ENCODE data around the gene USP9Y.
"Not testable (repeated sequence)": the region's sequence is repeated elsewhere in the genome, so short reads cannot be mapped to it uniquely, and the experiment has no call there.

Gene USP9Y, protein sequence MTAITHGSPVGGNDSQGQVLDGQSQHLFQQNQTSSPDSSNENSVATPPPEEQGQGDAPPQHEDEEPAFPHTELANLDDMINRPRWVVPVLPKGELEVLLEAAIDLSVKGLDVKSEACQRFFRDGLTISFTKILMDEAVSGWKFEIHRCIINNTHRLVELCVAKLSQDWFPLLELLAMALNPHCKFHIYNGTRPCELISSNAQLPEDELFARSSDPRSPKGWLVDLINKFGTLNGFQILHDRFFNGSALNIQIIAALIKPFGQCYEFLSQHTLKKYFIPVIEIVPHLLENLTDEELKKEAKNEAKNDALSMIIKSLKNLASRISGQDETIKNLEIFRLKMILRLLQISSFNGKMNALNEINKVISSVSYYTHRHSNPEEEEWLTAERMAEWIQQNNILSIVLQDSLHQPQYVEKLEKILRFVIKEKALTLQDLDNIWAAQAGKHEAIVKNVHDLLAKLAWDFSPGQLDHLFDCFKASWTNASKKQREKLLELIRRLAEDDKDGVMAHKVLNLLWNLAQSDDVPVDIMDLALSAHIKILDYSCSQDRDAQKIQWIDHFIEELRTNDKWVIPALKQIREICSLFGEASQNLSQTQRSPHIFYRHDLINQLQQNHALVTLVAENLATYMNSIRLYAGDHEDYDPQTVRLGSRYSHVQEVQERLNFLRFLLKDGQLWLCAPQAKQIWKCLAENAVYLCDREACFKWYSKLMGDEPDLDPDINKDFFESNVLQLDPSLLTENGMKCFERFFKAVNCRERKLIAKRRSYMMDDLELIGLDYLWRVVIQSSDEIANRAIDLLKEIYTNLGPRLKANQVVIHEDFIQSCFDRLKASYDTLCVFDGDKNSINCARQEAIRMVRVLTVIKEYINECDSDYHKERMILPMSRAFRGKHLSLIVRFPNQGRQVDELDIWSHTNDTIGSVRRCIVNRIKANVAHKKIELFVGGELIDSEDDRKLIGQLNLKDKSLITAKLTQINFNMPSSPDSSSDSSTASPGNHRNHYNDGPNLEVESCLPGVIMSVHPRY (N-terminal part only)

DNA sequence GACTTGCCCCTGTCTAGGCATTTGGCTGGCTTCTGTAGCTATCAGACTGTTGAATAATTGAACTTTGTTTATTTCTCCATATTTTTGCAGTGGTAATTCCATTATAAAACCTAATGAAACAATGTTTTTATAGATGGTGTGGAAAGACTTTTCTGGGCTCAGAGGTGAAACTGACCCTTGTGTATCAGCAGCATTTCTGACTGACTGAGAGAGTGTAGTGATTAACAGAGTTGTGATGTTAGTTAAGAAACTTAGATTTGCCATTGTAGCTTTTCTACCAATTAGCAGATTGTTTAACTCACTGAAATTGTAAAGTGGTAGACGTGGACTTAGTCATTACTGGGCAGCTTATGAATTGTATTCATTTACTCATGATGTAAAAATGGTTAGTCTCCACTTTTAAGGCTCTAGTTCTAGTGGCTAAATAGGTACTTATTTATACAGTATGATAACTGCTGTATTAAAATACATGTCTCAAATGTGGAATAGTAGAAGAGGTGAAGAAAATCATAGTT lies at the start of gene USP9Y:
Gene USP9Y (plus strand): TSS at position 51 of the 515 bp plus-strand sequence. CDS start 8,217 bp downstream, outside the sequence.
- DNase-seq, result no peak

DNA sequence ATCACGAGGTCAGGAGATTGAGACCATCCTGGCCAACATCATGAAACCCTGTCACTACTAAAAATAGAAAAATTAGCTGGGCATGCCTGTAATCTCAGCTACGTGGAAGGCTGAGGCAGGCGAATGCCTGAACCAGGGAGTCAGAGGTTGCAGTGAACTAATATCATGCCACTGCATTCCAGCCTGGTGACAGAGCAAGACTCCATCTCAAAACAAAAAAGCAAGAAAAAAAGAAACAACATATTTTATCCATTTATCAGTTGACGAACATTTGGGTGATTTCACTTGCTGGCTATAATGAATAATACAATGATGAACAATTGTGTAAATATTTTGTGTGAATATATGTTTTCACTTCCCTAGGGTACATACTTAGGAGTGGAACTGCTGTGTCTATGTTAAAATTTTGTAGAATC lies 49.4 kb upstream of the USP9Y start:
- no peak for DNase-seq

DNA sequence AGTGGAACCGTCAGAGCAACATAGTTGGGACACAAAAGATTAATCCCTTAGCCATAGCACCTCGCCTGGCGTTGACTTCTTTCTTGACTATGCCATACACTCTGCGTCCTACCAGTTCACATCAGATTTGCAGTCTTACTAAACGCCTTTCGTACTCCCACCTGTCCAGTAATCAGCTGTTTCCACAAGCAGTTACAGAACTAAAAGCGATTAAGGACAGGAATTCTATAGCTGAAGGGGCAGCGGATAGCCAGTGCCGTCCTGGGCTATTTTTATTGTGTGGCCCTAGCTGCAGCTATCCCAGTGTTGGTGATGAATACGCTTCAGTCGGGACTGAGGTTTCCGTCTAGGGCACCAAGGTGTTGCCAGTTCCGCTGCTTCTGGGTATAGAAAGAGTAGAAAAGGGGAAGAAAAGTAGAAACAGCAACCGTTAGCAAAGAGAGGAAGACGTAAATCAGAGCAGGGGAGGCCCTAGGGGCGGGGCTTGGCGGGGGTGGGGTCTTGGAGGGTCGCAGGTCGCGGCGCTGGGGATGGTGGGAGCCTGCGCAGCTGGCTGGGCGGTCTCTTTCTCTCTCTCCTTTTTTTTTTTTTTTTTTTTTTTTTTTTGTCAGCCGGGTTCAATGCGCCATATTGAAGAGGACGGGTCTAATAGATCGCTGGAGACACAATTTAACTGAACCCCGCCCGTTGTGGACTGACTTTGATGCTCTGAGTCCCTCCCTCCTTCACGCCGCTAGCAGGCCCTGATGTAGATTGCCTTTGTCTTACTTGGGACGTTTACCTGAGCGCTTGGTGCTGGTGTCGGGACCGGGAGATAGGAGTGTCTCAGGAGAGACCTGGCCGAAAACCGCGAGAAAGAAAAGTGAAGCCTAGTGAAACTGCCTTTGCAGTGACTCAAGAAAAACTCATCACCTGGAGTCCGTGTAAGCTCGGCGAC lies 39.0 kb upstream of the USP9Y start:
- DNase-seq, result no peak

DNA sequence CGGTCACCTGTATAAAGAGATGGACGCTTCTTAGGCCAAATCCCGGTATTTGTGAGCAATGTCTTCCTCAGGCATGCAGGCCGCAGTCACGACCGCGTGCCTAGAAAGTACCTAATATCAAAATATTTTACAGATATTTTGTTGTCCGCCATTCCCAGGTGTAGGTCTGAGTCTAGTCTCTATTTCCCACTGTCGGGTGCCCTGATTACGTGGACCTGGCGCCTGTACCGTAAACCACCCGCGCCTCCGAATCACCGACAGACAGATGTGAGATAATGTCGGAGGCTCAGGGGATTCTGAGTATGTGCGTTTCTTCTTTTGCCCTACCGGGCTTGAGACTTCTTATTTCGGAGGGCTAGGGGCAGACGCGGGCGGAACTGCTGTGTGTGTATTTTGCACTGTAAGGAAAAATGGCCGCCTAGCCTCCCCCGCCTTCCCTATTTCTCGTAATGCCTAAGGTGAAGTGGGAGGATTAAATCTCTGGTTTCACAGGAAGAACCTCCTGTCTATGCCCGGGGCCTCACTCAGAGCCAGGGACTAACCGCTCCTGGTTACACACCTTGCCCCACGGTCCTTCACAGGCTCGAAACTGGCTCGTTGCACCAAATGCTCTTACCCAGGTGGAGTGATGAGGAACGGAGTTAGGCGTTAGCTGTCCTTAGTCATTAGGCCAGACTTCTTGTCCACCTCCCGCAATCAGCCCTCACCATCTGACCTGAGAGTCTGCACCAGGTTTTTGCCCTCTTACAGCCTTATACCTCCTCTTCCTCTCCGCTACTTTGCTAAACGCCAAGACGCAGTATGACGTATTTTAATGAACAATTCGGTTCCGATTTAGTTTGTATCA lies 38.1 kb upstream of the USP9Y start:
- DNase-seq, result no peak

DNA sequence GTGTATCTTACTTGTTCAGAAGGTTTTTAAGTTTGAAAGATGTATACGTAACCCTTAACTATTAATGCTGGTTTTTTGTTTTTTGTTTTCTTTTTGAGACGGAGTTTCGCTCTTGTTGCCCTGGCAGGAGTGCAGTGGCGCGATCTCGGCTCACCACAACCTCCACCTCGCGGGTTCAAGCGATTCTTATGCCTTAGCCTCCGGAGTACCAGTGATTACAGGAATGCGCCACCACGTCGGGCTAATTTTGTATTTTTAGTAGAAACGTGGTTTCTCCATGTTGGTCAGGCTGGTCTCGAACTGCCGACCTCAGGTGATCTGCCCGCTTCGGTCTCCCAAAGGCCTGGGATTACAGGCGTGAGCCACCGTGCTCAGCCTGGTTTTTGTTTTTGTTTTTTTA lies 37.2 kb upstream of the USP9Y start:
- DNase-seq, result not testable (repeated sequence)

DNA sequence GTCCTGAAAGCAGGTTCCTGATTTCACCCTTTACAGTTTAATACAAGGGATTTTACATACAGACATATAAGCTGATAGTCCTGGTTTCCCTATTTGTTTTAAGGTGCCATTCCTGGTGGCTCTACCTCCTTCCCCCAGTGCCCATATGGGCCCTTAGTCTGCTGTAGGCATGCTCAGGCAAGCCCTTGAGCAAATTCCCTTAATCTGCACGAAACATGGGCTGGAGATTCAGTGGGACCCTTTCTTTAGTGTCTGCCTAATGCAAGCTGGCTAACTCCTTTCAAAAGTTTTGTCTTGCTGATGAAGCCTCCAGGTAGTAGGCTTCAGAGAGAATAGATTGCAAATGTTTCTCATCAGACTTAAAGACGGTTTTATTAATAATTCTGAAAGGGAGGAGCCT lies 22.9 kb upstream of the USP9Y start:
- DNase-seq, result no peak

DNA sequence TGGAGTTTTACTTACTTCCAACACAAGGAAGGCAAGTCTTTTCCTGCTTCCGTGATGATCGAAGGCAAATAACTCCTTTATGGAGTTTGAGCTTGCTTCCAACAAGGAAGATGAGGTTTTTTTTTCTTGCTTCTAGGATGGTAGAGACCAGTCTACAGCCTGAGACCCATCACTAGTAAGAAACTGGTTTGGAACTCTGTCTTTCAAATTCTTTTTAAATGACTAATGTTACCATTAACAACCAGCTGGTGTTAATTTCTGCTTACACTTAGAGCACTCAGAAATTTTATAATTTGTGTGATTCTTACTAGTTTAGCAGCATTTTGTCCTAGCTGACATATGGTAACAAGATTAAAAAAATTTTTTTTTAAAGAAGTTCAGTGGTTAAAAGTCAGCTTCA lies 19.5 kb upstream of the USP9Y start:
- DNase-seq, result no peak

DNA sequence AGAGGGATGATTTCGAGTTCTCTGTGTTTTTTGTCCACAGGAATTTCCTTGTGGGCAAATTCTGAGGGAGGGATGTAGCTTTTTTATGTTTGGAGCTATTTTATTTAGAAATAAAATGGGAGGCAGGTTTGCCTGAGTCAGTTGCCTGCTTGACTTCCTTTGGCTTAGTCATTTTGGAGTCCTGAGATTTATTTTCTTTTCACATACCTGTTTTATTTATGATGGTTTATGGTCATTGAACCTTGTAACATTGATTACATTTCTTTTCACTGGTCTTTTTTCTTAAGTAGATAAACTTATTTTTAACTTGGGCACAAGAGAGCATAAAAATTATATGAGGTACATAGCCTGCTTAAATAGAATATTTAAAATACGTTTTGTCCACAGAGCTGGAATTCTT lies 12.7 kb upstream of the USP9Y start:
- DNase-seq, result no peak

DNA sequence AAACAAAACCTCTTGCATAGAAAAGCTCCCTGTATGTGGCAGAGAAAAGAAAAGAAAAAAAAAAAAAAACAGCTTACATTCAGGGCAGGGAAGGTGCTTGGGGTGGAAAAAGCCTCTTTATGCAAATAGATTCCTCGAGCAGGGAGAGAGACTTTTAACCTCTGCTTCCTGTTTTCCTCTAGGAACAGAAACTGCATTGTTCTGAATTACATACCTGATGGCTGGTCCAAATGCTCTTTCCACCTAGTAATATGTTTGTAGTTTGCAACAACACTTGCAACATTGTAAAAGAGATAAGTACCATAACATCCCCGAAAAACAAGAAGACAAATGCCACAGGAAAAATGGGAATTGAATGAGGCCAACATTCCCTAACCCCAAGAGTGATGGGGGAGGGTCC lies 944 bp upstream of the USP9Y start:
- DNase-seq, result no peak

DNA sequence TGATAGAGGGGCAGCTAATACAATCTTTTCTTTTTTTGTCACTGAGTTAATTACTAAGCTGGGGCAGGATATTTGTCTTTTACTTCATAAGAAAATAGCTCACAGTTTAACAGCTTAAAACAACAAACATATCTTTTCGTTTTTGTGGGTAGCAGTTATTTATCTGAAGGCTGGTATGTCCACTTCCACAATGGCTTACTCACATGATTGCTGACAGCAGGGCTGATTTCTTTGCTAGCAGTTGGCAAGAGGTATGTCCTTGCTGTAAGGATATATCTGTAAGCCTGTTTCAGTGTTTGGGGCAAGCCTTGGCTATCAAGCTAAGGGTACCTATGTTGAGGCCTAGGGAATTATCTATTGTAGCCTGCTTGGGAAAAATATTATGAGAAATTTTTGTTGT lies 1.1 kb downstream of the USP9Y start:
- DNase-seq, result no peak

DNA sequence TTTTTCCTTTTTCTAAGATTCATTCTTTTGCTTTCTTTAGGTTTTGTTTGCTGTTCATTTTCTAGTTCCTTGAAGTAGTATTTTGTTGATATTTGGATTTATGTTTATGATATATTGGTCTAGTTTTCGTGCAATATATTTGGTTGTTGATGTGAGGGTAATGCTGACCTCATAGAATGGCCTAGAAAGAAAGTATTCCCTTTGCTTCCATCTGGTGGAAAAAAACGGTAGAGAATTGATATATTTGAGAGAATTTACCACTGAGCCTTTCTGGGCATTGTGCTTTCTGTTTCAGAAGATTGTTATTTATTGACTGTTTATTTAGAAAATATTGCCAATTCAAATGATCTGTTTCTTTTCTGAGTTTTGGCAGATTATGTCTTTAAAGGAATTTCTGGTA lies 9.4 kb downstream of the USP9Y start:
- no peak for DNase-seq

DNA sequence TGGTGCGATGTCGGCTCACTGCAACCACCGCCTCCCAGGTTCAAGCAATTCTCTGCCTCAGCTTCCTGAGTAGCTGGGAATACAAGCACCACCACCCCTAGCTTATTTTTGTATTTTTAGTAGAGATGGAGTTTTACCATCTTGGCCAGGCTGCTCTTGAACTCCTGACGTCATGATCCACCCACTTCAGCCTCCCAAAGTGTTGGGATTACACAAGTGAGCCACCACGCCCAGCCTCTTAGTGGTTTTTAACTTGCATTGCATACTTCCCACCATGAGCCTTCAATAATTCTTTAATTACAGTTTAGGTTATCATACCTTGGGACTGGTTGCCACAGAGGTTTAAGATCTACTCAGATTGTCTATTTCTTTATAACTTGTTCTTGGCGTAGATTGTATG lies 14.3 kb downstream of the USP9Y start:
- no peak for DNase-seq

DNA sequence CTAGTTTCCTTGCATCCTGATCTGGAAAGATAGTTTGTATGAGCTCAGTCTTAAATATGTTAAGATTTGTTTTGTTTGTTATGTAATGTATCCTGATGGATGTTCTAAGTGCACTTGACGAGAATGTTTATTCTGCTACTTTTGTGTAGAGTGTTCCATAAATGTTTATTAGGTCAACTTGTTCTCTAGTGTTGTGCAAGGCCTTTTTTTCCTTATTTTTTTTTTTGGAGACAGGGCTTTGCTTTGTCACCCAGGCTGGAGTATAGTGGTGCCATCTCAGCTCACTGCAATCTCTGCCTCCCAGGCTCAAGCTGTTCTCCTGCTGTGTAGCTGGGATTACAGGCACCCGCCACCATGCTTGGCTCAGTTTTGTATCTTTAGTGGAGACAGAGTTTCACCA lies 28.7 kb downstream of the USP9Y start:
- DNase-seq, result no peak

DNA sequence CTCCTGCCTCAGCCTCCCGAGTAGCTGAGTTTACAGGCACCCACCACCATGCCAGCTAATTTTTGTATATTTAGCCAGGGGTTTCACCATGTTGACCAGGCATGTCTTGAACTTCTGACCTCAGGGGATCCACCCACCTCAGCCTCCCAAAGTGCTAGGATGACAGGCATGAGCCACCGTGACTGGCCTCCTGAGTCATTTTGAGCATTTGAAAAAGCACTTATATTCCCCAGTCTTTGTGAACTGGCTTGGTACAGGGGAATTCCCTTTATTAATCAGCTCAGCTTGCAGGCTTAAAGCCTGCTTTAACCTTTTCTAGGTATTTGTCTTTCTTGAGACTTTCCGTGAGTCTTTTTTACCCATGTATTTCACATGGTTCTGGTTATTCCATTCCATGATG lies 32.6 kb downstream of the USP9Y start:
- no peak for DNase-seq

DNA sequence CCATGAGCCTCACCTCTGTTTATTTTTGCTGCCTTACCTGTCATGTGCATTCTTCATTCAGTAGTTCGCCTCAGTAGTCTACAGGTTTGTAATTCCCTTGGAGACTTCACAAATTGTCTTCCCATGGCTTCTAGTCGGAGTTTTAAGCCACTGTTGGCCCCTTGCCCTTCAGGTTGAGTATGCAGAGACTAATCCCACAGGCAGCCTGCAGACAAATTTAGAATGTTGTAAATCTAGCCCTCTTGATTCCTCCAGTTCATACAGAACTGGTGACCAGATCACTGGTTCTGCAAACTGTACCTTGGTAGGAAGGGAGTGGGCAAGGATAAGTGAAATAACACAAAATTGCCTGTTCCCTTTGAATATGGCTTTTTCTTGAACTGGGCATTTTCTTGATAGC lies 33.0 kb downstream of the USP9Y start:
- no peak for DNase-seq

DNA sequence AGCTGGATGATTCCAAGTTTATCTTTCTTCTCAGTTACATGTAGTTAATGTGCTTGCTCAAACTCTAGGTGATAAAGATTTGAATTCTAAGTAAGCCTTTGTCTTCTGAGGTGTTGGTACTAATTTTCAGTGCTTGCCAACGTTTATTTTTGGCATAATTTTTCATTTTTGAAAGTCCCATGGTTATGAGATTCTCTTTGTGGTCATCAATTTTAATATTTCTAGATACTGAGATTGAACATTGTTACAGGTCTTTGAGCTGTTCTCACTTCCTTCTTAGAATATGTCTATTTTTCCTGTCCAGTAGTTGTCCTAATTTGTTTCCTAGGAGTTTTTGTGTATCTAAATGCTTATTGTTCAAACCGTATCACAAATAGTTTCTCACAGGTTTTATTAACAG lies 40.4 kb downstream of the USP9Y start:
- DNase-seq, result no peak

DNA sequence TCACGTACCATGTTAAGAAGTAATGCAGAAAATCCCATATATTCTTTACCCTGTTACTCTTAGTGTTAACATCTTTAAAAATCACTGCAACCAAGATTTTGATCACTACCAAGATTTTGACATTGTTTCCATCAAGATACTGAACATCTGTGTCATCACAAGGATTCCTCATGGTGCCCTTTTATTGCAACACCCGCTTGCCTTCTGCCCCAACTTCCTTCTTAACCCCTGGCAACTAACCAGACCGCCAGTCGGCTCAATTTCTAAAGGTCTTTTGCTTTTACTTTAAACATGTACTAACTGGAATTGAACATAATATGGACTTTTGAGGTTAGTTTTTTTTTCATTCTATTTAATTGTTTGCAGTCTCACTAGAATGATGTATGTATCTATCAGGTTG lies 41.7 kb downstream of the USP9Y start:
- DNase-seq, result no peak

DNA sequence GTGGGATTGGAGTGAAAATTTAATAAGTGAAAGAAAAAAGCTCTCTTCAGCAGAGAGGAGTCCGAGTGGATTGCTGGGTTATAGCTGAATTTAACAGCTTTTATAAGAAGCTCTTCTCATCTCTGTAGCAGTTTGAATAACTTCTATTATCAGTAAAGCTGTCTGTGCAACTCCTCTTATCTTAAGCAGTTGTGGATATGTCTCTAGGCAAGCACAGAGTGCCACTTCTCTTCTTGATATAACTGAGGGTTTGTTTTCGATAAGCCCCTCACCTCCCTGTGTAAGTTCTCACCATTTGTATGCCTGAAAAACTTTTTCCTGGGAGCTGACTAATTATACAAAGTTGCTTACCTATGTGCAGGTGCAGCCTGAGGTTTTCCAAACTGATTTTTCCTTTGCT lies 43.1 kb downstream of the USP9Y start:
- DNase-seq, result no peak

DNA sequence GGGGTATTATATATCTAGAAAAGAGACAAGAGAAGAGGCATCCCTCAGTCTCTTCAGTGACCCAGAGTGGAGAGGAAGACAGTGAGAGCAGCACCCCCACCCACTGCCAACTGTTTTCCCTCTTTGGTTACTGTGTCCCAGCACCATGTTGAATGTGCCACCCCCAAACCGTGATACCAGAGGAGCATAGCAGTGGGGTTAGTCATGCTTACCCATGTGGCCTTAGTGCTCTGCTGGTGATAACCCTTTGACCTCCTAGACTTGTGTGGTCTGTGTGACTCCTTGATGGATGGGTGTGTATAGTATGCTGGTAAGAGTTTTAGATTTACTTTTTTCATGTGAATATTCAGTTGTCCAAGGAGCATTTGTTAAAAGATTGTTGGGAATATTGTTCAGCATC lies 48.3 kb downstream of the USP9Y start:
- DNase-seq, result no peak

DNA sequence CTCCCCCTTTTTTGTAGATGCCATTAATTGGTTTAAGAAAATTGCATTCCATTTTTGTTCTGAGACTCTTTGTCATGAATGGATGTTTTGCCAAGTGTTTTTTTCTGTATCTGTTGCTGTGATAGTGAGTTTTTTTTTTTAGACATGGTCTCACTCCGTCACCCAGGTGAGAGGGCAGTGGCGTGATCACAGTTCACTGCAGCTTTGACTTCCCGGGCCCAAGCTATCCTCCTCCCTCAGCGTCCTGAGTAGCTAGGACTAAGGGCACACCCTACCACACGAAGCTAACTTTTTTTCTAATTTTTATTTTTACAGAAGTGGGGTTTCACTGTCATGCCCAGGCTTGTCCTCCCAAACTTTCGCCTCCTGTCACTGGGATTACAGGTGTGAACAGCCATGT lies 51.8 kb downstream of the USP9Y start:
- no peak for DNase-seq

DNA sequence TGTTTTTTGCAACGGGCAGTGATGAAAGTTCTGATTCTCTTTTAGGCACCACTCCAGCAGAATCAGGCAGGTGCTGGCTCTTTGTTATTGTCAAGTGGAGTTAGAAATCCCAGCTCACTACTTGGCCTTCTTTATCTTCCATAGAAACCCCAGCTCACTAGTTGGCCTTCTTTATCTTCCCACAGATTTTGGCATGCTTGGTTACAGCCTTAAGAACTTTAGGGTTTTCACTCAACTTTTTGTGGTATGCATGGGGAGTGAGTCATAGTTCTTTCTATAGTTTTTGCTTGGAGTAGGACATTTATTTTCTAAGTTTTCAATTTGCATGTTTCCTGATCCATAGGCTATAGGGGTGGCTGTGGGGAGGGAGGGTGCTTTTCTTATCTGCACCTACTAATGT lies 55.0 kb downstream of the USP9Y start:
- no peak for DNase-seq

DNA sequence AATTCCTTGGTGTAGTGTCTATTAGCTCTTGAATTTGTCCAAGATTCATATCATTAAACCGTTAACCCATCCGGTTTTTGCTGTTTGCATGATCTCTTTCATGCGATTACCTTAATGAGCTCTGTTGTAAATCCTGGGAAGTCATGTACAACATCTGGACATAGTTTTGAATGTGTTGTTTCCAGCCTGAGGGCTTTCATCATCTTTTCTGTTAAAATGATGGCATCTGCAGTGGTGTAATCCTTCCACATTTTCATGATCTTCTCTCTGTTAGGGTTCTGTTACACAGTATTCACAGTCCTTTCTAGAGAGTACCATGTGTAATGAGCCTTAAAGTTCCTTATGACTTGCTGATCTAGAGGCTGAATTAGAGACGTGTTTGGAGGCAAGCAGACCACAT lies 64.9 kb downstream of the USP9Y start:
- DNase-seq, result no peak

All from midbrain (tissue), 1 donor.